ENCODE results near the gene KRT27. TPM values are rescaled to one million over a fixed set of nuclear protein-coding genes. Genes with fewer than 3 reads are reported as not detected.

Gene KRT27, protein sequence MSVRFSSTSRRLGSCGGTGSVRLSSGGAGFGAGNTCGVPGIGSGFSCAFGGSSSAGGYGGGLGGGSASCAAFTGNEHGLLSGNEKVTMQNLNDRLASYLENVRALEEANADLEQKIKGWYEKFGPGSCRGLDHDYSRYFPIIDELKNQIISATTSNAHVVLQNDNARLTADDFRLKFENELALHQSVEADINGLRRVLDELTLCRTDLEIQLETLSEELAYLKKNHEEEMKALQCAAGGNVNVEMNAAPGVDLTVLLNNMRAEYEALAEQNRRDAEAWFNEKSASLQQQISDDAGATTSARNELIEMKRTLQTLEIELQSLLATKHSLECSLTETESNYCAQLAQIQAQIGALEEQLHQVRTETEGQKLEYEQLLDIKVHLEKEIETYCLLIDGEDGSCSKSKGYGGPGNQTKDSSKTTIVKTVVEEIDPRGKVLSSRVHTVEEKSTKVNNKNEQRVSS
- not detected for total RNA-seq

GRCh38 chr17:40782450-40782849, at the start of gene KRT27:
KRT27 (minus strand) TSS chr17:40782550; CDS start chr17:40782493, 57 bp downstream.

GRCh38 chr17:40822132-40822812, 39.9 kb upstream of the KRT27 start, which contains the start of gene KRT10:
KRT10 (minus strand) TSS chr17:40822614; CDS start chr17:40822585, 29 bp downstream.

DNA sequence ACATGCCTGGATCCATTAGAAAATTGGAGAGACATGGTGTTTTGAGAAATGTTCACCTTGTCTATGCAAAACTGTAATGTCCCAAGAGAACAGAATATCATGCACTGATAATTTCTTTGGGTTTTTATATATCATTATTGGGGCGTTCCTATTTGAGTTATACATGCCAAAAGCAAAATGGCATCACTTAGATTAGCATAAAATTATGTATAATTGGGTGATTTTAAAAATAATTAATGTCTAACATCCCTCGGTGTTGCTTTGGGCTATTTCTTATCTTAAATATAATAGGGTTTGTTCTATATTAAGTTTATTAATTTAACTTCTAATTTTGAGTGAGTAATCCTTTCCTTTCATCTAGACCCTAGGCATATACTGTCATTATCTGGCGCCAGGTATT, 17.5 kb upstream of the KRT27 start, which contains the start of gene KRT28:
Gene KRT28 (minus strand): TSS at position 101 of the 400 bp plus-strand sequence. CDS start 66 bp downstream, at position 35.

GRCh38 chr17:40772101-40772500, 10.2 kb downstream of the KRT27 start, which contains the start of gene KRT26:
KRT26 (minus strand) TSS chr17:40772201; CDS start chr17:40772113, 88 bp downstream.

GRCh38 chr17:40755231-40755630, 27.1 kb downstream of the KRT27 start, which contains the start of gene KRT25:
KRT25 (minus strand) TSS chr17:40755331; CDS start chr17:40755271, 60 bp downstream.

Other genes with a start within 250 kb of the KRT27 start
- not detected for gene CCR7, start 217.1 kb downstream of the KRT27 start, total RNA-seq
- gene SMARCE1, start 134.7 kb downstream of the KRT27 start, total RNA-seq, result 95.5 TPM
- 18.7 TPM for gene KRT222, start 117.4 kb downstream of the KRT27 start, total RNA-seq
- gene KRT24, start 78.8 kb downstream of the KRT27 start, total RNA-seq, result not detected
- gene KRT25, start 27.2 kb downstream of the KRT27 start, total RNA-seq, result not detected
- gene KRT26, start 10.3 kb downstream of the KRT27 start, total RNA-seq, result not detected
- not detected for gene KRT28, start 17.4 kb upstream of the KRT27 start, total RNA-seq
- gene KRT10, start 40.1 kb upstream of the KRT27 start, total RNA-seq, result 2.8 TPM
- not detected for gene KRT12, start 84.7 kb upstream of the KRT27 start, total RNA-seq
- not detected for gene KRT20, start 102.7 kb upstream of the KRT27 start, total RNA-seq
- gene KRT23, start 155.1 kb upstream of the KRT27 start, total RNA-seq, result 0.46 TPM
- not detected for gene KRT39, start 184.4 kb upstream of the KRT27 start, total RNA-seq
- gene KRT40, start 201.8 kb upstream of the KRT27 start, total RNA-seq, result not detected
- not detected for gene KRTAP3-3, start 211.6 kb upstream of the KRT27 start, total RNA-seq
- gene KRTAP3-2, start 217.4 kb upstream of the KRT27 start, total RNA-seq, result not detected
- gene KRTAP3-1, start 226.6 kb upstream of the KRT27 start, total RNA-seq, result not detected
- gene KRTAP1-5, start 244.7 kb upstream of the KRT27 start, total RNA-seq, result not detected
- gene KRTAP1-4, start 247.6 kb upstream of the KRT27 start, total RNA-seq, result not detected